Uterus (tissue), 2 donors: Measurements from ENCODE around the gene SMARCAL1.

Experiments
- POLR2A ChIP-seq, 2 donors: fragments of 450-650 bp; IDR thresholded peaks; one replicate each; pipeline ENCODE4 v1.6.1; 2016; ENCODE audit warnings: antibody characterized with exemption in 2 of 2, mild to moderate bottlenecking in 1 of 2, moderate library complexity in 1 of 2
- TF ChIP-seq, protein P1 (sequence below), 4 experiments: fragments of 200-600 bp in 2 of 4; fragments of 450-650 bp in 2 of 4; sonication (generic) in 2 of 4; IDR thresholded peaks; one replicate each; pipeline ENCODE4 v1.5.1; 2016 to 2019; ENCODE audit warnings: antibody characterized with exemption in 4 of 4, mild to moderate bottlenecking in 2 of 4, moderate library complexity in 1 of 4

DNA sequence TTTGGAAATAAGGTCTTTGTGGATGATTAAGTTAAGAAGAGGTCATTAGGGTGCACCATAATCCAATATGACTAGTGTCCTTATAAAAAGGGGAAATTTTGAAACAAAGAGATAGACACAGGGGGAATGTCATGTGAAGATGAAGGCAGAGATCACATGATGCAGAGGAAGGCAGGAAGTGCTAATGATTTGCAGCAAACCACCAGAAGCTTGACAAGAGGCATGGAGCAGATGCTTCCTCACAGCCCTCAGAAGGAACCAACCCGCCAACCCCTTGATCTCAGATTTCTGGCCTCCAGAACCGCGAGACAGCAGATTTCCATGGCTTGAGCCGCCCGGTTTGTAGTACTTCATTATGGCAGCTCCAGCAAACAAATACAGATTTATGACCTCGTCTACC is 17.4 kb upstream of the SMARCAL1 start:
- TF ChIP-seq, protein P1, sequence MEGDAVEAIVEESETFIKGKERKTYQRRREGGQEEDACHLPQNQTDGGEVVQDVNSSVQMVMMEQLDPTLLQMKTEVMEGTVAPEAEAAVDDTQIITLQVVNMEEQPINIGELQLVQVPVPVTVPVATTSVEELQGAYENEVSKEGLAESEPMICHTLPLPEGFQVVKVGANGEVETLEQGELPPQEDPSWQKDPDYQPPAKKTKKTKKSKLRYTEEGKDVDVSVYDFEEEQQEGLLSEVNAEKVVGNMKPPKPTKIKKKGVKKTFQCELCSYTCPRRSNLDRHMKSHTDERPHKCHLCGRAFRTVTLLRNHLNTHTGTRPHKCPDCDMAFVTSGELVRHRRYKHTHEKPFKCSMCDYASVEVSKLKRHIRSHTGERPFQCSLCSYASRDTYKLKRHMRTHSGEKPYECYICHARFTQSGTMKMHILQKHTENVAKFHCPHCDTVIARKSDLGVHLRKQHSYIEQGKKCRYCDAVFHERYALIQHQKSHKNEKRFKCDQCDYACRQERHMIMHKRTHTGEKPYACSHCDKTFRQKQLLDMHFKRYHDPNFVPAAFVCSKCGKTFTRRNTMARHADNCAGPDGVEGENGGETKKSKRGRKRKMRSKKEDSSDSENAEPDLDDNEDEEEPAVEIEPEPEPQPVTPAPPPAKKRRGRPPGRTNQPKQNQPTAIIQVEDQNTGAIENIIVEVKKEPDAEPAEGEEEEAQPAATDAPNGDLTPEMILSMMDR (IDR thresholded peaks at IDR 0.05), result no peak
- TF ChIP-seq POLR2A (IDR thresholded peaks at IDR 0.05), result no peak
